ENCODE data around the gene SMIM10.

DNA sequence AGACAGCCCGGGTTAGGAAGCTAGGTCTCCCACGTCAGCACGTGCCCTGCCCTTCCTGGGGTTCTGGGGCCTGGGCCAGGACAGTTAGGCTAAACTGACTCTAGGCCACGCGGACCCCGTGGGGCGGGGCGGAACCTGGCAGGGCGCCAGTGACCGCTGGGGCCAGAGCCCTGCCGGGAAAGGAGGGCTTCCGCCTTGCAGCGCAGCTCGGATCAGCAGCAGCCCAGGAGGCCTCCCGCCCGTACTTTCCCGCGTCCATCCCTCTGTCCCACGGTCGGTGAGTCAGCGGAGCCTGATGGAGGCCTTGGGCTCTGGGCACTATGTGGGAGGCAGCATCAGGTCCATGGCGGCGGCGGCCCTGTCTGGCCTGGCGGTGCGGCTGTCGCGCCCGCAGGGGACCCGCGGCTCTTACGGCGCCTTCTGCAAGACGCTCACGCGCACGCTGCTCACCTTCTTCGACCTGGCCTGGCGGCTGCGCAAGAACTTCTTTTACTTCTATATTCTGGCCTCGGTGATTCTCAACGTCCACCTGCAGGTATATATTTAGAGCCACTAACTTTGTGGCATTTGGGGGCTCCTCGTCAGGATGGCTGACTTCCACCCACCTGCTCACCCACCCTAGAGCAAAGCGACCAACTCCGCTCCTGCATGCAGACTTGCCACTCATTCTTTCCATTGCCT is at the start of gene SMIM10:
- TF ChIP-seq, protein P1, sequence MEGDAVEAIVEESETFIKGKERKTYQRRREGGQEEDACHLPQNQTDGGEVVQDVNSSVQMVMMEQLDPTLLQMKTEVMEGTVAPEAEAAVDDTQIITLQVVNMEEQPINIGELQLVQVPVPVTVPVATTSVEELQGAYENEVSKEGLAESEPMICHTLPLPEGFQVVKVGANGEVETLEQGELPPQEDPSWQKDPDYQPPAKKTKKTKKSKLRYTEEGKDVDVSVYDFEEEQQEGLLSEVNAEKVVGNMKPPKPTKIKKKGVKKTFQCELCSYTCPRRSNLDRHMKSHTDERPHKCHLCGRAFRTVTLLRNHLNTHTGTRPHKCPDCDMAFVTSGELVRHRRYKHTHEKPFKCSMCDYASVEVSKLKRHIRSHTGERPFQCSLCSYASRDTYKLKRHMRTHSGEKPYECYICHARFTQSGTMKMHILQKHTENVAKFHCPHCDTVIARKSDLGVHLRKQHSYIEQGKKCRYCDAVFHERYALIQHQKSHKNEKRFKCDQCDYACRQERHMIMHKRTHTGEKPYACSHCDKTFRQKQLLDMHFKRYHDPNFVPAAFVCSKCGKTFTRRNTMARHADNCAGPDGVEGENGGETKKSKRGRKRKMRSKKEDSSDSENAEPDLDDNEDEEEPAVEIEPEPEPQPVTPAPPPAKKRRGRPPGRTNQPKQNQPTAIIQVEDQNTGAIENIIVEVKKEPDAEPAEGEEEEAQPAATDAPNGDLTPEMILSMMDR (conservative IDR thresholded peaks at IDR 0.05; ENCODE audit: low read depth, low read length): no peak
- TF ChIP-seq CEBPB (IDR thresholded peaks at IDR 0.05; ENCODE audit: low read depth, low read length) (no peak), POLR2A (IDR thresholded peaks at IDR 0.05; ENCODE audit: low read depth, low read length) (no peak), RAD21 (IDR thresholded peaks at IDR 0.05; ENCODE audit: low read length) (no peak), MAFK (IDR thresholded peaks at IDR 0.05; ENCODE audit: low read depth, low read length) (no peak), USF2 (IDR thresholded peaks at IDR 0.05; ENCODE audit: low read depth, low read length) (peak; percentile 10; the same call in 1 of the 2 replicates), ELK1 (IDR thresholded peaks at IDR 0.05; ENCODE audit: borderline replicate concordance, low read depth, low read length) (no peak), BHLHE40 (IDR thresholded peaks at IDR 0.05; ENCODE audit: low read depth, low read length) (peak; percentile 36; the same call in 1 of the 2 replicates), MAZ (IDR thresholded peaks at IDR 0.05; ENCODE audit: borderline replicate concordance, low read depth, low read length) (peak; percentile 39; the same call in 1 of the 2 replicates), CHD1 (IDR thresholded peaks at IDR 0.05; ENCODE audit: low read depth, low read length) (no peak)

Data from IMR-90 (cell line).